Measurements from ENCODE around the gene CLTB.

GRCh38 chr5:176400382-176401156, 15.8 kb downstream of the CLTB start:
- TF ChIP-seq EP300 (IDR thresholded peaks at IDR 0.05; ENCODE audit: borderline replicate concordance in 1 of 2, control insufficient read depth in 1 of 2, low read depth in 2 of 2, low read length in 2 of 2): no peak
- TF ChIP-seq BCL3 (IDR thresholded peaks at IDR 0.05; ENCODE audit: borderline replicate concordance, insufficient read depth, low read depth, low read length, poor library complexity, severe bottlenecking): no peak
- TF ChIP-seq, protein P1, sequence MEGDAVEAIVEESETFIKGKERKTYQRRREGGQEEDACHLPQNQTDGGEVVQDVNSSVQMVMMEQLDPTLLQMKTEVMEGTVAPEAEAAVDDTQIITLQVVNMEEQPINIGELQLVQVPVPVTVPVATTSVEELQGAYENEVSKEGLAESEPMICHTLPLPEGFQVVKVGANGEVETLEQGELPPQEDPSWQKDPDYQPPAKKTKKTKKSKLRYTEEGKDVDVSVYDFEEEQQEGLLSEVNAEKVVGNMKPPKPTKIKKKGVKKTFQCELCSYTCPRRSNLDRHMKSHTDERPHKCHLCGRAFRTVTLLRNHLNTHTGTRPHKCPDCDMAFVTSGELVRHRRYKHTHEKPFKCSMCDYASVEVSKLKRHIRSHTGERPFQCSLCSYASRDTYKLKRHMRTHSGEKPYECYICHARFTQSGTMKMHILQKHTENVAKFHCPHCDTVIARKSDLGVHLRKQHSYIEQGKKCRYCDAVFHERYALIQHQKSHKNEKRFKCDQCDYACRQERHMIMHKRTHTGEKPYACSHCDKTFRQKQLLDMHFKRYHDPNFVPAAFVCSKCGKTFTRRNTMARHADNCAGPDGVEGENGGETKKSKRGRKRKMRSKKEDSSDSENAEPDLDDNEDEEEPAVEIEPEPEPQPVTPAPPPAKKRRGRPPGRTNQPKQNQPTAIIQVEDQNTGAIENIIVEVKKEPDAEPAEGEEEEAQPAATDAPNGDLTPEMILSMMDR (IDR thresholded peaks at IDR 0.05 in 2 of 3, conservative IDR thresholded peaks at IDR 0.05 in 1 of 3; ENCODE audit: control insufficient read depth in 2 of 3, extremely low read depth in 1 of 3, insufficient read depth in 1 of 3, low read depth in 3 of 3, low read length in 3 of 3): no peak

Measured in GM12878 (cell line).